ENCODE results near the gene HS6ST2.

DNA sequence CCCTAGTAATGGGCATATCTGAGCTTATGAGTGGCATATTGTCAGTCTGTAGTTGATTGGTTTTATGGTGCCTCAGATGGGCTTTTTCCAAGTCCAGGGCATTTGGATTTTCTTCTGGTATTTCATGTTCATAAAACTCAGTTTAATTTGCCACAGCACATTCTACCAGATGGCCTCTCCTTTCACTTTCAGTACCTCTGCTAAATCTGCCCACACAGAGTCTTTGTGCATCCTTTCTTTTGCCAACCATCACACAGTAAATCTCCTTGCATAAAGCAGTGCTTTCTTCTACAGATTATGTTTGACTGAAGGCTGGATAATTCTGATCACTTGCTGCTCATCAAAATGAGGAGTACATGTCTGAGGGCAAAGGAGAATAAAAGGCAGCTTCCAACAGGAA, 98.2 kb downstream of the HS6ST2 start:
- no peak for TF ChIP-seq POLR2AphosphoS5 (IDR thresholded peaks at IDR 0.05)
- TF ChIP-seq, protein P1, sequence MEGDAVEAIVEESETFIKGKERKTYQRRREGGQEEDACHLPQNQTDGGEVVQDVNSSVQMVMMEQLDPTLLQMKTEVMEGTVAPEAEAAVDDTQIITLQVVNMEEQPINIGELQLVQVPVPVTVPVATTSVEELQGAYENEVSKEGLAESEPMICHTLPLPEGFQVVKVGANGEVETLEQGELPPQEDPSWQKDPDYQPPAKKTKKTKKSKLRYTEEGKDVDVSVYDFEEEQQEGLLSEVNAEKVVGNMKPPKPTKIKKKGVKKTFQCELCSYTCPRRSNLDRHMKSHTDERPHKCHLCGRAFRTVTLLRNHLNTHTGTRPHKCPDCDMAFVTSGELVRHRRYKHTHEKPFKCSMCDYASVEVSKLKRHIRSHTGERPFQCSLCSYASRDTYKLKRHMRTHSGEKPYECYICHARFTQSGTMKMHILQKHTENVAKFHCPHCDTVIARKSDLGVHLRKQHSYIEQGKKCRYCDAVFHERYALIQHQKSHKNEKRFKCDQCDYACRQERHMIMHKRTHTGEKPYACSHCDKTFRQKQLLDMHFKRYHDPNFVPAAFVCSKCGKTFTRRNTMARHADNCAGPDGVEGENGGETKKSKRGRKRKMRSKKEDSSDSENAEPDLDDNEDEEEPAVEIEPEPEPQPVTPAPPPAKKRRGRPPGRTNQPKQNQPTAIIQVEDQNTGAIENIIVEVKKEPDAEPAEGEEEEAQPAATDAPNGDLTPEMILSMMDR (IDR thresholded peaks at IDR 0.05), result no peak
- TF ChIP-seq EP300 (IDR thresholded peaks at IDR 0.05; ENCODE audit: low read depth), result no peak
- no peak for TF ChIP-seq POLR2A (IDR thresholded peaks at IDR 0.05)
